AG04450 (cell line): ENCODE data around the gene FGF8. TPM values are rescaled to one million over a fixed set of nuclear protein-coding genes. Genes with fewer than 3 reads are reported as not detected.

ENCODE experiments used
- CTCF ChIA-PET: fragments of 300-600, 350-600 bp; formaldehyde crosslinking; extraction: SDS; loops from one replicate; lab custom pipeline; 2022; ENCODE audit warnings: antibody characterized with exemption, inconsistent platforms; lab: Charles Lee
- POLR2A ChIA-PET: fragments of 350-600 bp; formaldehyde crosslinking; extraction: SDS; loops from one replicate; lab custom pipeline; 2021; ENCODE audit warnings: antibody characterized with exemption, inconsistent platforms; lab: Yijun Ruan, JAX
- DNase-seq: peaks from one replicate; pipeline ENCODE4 v3.0.0-alpha.2; 2011; ENCODE audit warnings: low read depth, low spot score
- H3K27ac ChIP-seq: one replicate; pipeline ENCODE4 v1.5.1; 2012; ENCODE audit warnings: low read depth, low read length, control low read depth
- H3K27me3 ChIP-seq: one replicate; pipeline ENCODE4 v1.6.0; 2012; ENCODE audit warnings: low read length; ENCODE audit not compliant: control insufficient read depth, insufficient read depth
- H3K4me3 ChIP-seq: 2 replicates; pipeline ENCODE4 v1.5.1; 2011; ENCODE audit warnings: mild to moderate bottlenecking, low read depth, low read length, control low read depth
- H3K9me3 ChIP-seq: 2 replicates; pipeline ENCODE4 v1.5.1; 2012; ENCODE audit warnings: low read length; ENCODE audit not compliant: control insufficient read depth, insufficient read depth
- polyA plus RNA-seq: library from polyadenylated mRNA; depleted of rRNA; stranded (reverse); fragments of >200 nt; gene quantifications from 2 replicates; pipeline ENCODE4 v1.2.3, GENCODE V29; 2011
- TF ChIP-seq, protein P1 (sequence below): IDR thresholded peaks from 2 replicates; pipeline ENCODE4 v1.5.1; 2011; ENCODE audit warnings: low read depth, low read length, control low read depth, inconsistent platforms

FGF8 gene
- polyA plus RNA-seq, 1 experiment = not detected

GRCh38 chr10:101769541-101770180 lies 6.3 kb downstream of the FGF8 start:
- Histone ChIP-seq H3K27ac (no peak overlapping the region), H3K27me3 (peaks cover 85% of the 10 kb centered on the region), H3K9me3 (no peaks in the 10 kb centered on the region; the same call in 1 of the 2 replicates), H3K4me3 (no peak overlapping the region)
- no peak for DNase-seq
- ChIA-PET CTCF (interaction anchor here (0.6 to 3.1 kb wide), 5 partner anchors 12 to 167 kb away, joined by 4 to 20 read pairs (median 6); no protein-coding TSS in a partner anchor), POLR2A (interaction anchor here (0.6 kb wide), 1 partner anchor 704 kb away, joined by 3 read pairs; no protein-coding TSS in a partner anchor)
- TF ChIP-seq, protein P1, sequence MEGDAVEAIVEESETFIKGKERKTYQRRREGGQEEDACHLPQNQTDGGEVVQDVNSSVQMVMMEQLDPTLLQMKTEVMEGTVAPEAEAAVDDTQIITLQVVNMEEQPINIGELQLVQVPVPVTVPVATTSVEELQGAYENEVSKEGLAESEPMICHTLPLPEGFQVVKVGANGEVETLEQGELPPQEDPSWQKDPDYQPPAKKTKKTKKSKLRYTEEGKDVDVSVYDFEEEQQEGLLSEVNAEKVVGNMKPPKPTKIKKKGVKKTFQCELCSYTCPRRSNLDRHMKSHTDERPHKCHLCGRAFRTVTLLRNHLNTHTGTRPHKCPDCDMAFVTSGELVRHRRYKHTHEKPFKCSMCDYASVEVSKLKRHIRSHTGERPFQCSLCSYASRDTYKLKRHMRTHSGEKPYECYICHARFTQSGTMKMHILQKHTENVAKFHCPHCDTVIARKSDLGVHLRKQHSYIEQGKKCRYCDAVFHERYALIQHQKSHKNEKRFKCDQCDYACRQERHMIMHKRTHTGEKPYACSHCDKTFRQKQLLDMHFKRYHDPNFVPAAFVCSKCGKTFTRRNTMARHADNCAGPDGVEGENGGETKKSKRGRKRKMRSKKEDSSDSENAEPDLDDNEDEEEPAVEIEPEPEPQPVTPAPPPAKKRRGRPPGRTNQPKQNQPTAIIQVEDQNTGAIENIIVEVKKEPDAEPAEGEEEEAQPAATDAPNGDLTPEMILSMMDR = no peak

DNA sequence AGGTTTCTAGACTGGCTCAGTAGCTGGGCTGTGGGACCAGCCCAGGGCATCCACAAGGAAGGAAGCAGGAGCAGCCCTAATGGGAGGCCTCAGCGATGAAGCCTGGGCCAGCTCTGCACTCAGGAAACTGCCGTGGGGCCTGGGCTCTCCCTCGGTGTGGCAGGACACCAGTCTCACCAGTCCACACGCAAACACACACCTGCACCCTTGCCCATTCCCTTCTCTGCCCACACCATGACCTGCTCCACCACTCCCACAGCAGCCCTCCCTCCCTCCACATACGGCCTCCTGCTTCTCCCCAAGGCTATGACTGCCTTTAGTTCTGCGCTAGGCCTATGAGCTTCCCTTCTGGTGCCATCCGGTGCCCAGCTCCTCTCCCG lies 7.1 kb downstream of the FGF8 start:
- Histone ChIP-seq H3K27ac (no peak overlapping the region), H3K9me3 (no peaks in the 10 kb centered on the region; the same call in 1 of the 2 replicates), H3K4me3 (no peak overlapping the region), H3K27me3 (peaks cover 83% of the 10 kb centered on the region)
- ChIA-PET POLR2A (interaction anchor here (0.6 kb wide), 1 partner anchor 636 kb away, joined by 4 read pairs; no protein-coding TSS in a partner anchor), CTCF (interaction anchor here (0.9 to 3.1 kb wide), 2 partner anchors 12 to 555 kb away, joined by 4 to 20 read pairs; no protein-coding TSS in a partner anchor)
- TF ChIP-seq, protein P1 = no peak
- no peak for DNase-seq

DNA sequence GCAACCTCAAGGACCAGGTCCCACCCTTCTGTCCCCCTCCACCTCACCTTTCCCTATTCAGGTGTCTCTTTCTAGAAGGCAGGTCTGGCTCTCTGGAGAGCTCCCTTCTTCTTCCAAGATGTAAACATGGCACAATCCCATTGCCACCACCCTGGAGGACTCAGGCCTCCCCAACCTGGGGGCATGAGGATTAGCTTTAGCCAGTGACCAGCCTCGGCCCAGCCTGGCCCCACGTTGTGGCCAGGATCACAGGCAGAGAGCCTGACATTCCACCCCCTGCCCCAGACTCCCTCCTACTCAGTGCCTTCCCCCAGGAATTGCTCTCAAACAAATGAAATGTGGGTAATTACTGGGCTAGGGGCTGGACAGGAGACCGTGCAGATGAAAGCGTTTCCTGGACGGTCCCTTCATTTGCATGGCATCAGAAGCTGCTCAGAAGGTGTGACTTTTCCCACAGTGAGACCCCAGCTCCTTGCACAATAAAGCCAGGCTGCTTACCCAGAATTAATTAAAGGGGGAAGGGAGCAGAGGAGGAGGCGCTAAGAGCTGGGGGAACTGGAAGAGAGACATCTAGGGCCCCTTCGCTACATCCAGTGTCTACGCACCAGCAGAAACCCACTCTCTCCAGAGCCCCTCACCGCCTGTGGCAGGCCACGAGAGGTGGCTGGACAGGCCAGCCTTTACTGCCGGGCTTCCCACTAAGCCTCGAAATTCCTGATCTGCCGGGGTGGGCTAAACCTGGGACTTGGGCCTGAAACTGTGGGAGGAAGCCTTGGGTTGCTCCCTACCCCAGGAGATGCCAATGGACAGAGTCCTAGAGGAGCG lies 7.7 kb downstream of the FGF8 start:
- TF ChIP-seq, protein P1 = no peak
- ChIA-PET CTCF (interaction anchor here (0.9 to 3.1 kb wide), 3 partner anchors 13 to 554 kb away, joined by 3 to 20 read pairs (median 4); no protein-coding TSS in a partner anchor), POLR2A (interaction anchor here (0.6 kb wide), 1 partner anchor 636 kb away, joined by 4 read pairs; no protein-coding TSS in a partner anchor)
- Histone ChIP-seq H3K4me3 (no peak overlapping the region), H3K27ac (no peak overlapping the region), H3K9me3 (no peaks in the 10 kb centered on the region; the same call in 1 of the 2 replicates), H3K27me3 (peaks cover 83% of the 10 kb centered on the region)
- no peak for DNase-seq

- ChIA-PET POLR2A (no interaction called here), CTCF (interaction anchor here (0.9 to 3.1 kb wide), 2 partner anchors 14 to 301 kb away, joined by 3 to 20 read pairs; no protein-coding TSS in a partner anchor)
- TF ChIP-seq, protein P1 = no peak
- Histone ChIP-seq H3K27ac (no peak overlapping the region), H3K9me3 (no peaks in the 10 kb centered on the region; the same call in 1 of the 2 replicates), H3K27me3 (peaks cover 83% of the 10 kb centered on the region), H3K4me3 (no peak overlapping the region)
- no peak for DNase-seq
Measured at GRCh38 chr10:101767600-101767945, 8.3 kb downstream of the FGF8 start.
